OCI-LY7 (cell line): ENCODE results near the gene ELAVL2.

ENCODE experiments used
- CTCF ChIP-seq: fragments of 200-600 bp; sonication (generic); conservative IDR thresholded peaks from 2 replicates; pipeline ENCODE4 v1.5.1; 2014; ENCODE audit warnings: mild to moderate bottlenecking, antibody characterized with exemption, low read length, moderate library complexity, mixed read lengths
- EZH2phosphoT487 ChIP-seq: fragments of 200-600 bp; sonication (generic); IDR thresholded peaks from 2 replicates; pipeline ENCODE4 v1.6.1; 2018; ENCODE audit warnings: low read depth, borderline replicate concordance, mild to moderate bottlenecking, mixed run types, antibody characterized with exemption, low read length, moderate library complexity, mixed read lengths

GRCh38 chr9:23855873-23856604, 30.0 kb upstream of the ELAVL2 start:
- TF ChIP-seq CTCF = no peak
- TF ChIP-seq EZH2phosphoT487 = no peak
